Brain pericyte (primary cell): ENCODE measurements around the gene SBK2.
"Not testable (repeated sequence)": the region's sequence is repeated elsewhere in the genome, so short reads cannot be mapped to it uniquely, and the experiment has no call there.

Source experiments
- DNase-seq: peaks from one replicate; pipeline ENCODE4 v3.0.0-alpha.2; 2012; ENCODE audit warnings: low read depth, low spot score

Gene SBK2

GRCh38 chr19:55502197-55502952 is 34.6 kb downstream of the SBK2 start:
- DNase-seq = no peak

- no peak for DNase-seq
Measured at GRCh38 chr19:55500368-55500952, 36.5 kb downstream of the SBK2 start.

DNA sequence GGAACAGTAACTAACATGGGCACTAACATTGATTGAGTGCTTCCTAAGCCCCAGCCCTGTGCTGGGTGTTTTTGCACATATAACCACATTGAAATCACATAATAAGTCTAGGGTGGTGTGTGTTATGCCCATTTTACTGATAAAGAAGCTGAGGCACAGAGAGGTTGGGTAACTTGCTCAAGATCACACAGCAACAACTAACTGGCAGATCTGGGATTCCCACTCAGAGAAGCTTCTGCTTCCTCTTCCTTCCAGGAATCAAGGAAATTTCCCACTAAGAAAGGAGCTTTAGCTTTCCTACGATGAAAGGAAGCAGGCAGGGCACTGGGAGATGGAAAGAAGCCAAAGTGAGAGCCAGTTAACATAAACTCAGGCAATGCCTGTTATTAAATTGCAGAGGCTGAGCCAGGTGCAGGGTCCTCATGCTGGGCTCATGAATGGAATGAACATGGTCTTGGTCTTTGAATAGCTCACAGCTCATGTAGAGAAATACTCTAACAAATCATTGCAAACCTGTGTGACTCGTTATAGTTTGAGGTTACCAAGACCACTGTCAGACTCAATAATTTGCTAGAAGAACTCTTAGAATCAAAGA is 38.6 kb downstream of the SBK2 start:
- no peak for DNase-seq

GRCh38 chr19:55497763-55498162 is 39.2 kb downstream of the SBK2 start:
- DNase-seq = no peak

GRCh38 chr19:55496820-55497219 is 40.1 kb downstream of the SBK2 start:
- not testable (repeated sequence) for DNase-seq

DNA sequence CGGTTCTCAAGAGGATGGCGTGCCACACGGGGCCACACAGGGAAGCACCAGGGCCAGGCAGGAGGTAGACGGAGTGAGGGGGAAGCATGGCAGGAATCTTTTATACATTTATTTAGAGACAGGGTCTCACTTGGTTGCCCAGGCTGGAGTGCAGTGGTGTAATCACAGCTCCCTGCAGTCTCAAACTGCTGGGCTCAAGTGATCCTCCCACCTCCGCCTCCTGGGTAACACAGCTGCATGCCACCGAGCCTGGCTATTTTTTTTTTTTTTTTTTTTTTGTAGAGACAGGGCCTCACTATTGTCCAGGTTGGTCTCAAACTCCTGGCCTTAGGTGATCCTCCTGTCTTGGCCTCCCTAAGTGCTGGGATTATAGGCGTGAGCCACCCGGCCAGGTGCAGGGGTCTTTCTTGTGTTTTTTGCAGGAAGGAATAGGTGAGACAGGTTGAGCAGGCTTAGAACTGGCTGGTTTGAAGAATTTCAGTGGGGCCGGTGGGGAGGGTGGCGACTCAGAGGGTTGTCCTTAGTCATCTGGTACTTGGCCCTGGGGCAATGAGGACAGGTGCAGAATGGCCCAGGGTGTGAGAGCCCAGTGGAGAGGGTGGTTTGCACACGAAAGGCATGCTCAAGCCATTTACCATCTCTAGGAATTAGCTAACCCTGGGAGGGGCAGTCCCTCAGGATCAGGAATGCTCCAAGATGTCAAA is 41.1 kb downstream of the SBK2 start:
- no peak for DNase-seq

DNA sequence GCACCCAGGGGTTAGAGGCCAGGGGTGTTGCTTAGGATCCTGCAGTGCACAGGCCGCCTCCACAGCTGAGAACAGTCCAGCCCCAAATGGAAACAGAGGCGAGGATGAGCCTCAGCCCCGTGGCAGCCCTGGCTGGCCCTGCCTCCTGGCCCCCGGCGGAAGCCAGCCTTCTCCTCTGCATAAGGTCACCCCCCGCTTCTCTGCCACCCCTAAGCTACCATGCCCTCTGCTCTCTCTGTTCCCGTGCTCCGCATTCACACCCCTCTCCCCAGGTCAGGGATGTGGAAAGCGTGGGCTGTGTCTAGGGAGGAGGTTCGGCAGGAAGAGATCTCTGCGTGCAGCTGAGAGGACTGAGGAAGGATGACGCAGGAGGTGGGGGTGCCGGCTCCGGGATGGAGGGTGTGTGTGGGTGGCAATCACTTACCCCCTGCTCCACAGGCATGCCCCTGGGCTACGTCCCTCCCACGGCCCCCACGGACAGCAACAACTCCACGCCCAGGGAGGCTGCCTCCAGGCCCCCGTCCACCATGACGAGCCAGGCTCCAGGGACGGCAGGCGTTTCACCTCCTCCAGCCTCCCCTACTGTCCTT is 42.7 kb downstream of the SBK2 start:
- no peak for DNase-seq

DNA sequence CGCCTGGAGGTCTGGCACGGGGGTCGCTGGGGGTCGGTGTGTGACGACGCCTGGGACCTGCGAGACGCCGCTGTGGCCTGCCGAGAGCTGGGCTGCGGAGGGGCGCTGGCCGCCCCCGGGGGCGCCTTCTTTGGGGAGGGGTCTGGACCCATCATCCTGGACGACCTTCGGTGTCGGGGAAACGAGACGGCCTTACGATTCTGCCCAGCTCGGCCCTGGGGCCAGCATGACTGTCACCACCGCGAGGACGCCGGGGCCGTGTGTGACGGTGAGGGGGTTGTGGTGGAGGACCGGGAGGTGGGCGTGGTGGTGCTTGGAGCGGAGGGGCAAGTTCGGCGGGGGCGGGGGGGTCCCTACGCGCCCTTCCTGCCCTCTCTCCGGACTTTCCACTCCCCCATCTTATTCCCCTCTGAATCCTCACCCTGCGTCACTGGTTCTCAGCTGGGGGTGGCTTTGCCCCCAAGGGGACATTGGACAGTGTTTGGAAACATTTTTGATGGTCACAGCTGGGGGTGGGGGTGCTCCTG is 43.2 kb downstream of the SBK2 start:
- DNase-seq = no peak

GRCh38 chr19:55493052-55493644 is 43.8 kb downstream of the SBK2 start:
- no peak for DNase-seq

DNA sequence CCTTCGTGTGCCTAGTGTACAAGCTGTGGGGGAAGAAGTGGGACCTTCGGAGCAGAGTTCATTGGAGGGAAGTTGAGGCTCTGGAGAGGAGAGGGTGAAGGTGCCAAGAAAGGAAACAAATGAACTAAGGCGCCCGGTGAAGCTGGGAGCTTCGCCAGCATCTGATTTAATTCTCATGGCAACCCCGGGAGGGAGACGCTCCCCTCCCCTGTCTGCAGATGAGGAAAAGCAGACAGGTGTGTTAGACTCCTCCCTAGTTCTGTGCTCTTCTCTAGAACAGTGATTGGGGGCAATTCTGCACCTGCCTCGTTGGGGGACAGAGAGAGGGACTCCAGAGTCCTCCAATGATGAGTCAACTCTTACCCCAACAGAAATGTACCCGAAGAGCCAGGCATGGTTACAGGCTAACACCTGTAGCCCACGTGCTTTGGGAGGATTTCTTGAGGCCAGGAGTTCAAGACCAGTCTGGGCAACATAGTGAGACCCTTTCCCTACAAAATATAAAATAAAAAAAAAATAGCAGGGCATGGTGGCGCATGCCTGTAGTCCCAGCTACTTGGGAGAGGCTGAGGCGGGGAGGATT is 44.5 kb downstream of the SBK2 start:
- DNase-seq = no peak

DNA sequence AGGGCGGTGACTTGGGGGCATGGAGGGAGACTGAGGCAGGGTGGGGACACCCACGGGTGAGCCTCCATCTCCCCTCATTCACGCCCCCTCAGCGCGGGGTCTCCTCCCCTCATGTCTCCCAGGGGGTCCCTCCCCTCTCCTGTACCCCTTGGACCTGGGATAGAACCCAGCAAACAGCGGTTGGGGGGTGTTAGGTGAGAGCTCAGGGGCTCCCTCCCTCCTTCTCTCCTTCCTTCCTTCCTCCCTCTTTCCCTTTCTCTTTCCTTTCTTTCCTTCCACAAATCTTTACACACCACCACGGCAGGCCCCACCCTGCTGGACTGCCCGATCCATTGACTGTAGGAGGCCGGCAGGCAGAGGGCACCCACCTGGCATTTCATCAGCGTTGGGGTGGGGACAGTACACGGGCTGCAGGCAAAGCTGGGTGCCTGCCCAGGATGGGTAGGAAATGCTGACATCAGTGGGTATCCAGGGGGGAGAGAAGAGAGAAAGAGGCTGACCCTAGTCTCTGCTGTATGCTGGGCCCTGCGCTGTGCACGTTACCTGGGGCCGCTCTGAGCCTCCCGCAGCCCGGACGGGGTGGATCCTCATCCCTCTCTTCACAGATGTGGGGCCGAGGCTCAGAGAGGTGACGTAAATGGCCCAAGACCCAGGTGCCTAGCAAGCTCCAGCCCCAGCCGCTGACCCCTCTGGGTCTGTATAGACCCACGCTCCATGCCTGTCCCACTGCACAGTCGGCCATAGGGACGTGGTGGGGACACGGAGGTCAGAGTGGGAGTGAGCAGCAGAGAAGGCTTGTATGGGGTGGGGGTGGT is 45.2 kb downstream of the SBK2 start:
- DNase-seq = no peak

DNA sequence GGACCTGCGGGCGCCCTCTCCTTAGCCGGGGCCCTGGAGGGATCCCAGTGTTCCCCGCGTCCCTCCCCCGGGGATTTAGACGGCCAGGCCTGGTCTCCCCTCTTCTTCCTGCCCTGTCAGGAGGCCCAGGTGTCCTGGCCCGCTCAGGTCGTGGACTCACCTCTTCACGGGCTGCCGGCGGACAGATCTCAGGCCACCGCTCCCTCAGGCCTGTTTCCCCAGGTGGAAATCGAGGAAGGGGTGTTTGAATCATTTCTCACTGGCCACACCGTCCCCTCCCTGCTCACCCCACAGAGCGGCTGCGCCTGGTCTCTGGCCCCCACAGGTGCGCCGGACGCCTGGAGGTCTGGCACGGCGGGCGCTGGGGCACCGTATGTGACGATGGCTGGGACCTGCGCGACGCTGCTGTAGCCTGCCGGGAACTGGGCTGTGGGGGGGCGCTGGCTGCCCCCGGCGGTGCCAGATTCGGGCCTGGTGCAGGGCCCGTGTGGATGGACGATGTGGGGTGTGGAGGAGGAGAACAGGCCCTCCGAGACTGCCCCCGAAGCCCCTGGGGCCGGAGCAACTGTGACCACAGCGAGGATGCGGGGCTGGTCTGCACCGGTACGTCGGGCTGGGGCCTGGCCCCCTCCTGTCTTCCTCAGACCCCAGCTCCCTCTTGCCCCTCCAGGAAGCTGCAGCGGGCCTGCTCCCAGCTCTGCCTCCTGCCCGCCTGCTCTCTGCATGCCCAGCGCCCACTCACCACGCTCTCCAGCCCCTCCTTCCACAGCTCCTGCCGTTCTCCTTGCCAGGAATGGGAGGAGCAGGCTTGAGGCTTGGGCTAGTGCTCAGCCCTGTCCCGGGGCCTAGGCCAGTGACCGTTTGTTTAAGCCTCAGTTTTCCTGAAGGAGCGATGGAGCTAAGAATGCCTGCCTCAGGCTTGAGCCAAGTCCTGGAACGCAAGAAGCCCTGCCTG is 46.2 kb downstream of the SBK2 start:
- DNase-seq = no peak

DNA sequence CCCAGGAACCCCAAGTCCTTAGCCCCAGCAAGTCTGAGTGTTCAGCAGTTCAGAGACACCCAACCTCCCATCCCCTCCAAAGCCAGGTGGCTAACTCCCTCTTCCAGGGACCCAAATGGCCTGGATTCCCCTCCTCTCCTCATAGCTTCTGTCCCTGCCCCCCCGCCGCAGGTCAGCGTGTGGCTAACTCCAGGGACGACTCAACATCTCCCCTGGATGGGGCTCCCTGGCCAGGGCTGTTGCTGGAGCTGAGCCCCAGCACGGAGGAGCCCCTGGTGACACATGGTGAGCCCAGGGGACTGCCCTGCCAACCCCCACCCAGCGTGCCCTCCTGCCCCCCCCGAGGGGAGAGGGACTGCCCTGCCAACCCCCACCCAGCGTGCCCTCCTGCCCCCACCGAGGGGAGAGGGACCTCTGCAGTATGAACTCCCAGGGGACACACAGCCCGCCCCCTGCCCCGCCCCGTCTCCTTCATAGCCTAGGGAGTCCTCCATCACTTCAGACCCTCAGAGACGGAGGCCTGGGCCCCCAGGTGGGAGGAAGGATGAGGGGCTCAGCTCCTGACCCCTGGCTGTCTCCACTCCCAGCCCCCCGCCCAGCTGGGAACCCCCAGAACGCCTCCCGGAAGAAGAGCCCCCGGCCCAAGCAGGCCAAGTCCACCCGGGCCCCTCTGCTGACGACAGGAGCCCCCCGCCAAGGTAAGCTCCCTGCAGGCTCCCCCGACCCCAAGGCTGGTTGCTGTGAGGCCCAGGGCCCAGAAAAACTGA is 47.0 kb downstream of the SBK2 start:
- DNase-seq = no peak

DNA sequence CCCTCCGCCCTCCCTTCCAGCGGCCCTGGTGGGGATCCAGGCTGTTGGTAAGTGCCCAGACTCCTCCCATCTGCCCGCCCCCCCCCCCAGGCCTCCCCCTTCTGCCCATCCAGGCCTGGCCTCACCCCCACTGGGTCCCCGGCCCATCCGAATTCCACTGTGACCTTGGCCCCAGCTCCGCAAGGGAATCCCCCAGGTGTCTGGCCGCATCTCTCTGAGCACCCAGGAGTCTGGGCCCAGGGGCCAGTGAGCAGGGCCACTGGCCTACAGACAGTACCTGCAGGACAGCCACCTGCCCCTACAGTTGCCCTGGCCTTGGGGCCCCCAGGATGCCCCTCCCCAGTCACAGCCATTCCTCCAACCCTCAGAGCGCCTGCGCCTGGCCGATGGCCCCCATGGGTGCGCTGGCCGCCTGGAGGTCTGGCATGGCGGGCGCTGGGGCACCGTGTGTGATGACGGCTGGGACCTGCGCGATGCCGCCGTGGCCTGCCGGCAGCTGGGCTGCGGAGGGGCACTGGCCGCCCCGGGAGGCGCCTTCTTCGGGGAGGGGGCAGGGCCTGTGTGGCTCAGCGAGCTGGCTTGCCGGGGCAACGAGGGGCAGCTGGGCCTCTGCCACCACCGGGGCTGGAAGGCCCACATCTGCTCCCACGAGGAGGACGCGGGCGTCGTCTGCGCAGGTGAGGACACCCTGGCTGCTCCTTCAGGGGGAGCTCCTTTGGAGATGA is 47.8 kb downstream of the SBK2 start:
- DNase-seq = no peak

DNA sequence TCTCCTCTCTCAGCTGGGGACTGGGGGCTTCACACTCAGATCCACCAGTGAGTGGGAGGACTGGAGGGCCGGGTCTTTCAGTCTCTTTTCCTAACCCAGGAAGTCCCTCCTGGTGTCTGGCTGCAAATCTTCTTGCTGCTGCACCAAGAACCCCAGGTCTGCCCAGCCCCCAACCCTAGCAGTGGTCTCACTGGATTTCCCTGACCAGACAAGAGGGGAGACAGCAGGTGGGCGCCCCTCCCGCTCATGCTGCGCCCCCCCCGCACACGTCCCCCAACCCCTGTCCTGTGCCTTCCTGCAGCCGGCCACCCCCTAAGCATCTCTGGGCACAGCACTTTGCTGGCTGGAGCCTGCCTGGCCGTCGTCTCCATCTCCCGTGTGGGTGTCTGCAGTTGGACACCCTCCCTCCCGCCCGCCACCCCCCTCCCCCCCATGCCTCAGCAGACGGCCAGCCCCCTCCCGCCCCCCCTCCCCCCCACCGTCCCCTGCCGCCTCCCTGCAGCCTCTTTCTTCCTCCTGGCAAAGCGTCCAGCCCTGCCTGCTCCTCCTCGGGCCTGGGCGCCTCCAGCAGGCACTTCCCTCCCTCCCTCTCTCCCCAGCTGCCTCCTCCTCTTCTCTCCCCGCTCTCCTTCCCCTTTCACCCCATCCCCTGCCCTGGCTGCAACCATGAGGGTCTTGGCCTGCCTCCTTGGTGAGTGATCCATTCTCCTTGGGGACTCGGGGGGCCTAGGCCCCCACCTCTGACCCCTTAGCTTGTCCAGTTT is 48.8 kb downstream of the SBK2 start, which contains the start of gene SSC5D:
SSC5D (plus strand) TSS at position 513 of the 764 bp plus-strand sequence; CDS start at position 667, 154 bp downstream.
- DNase-seq = no peak
